ENCODE results near the gene KRTAP10-6. TPM values are rescaled to one million over a fixed set of nuclear protein-coding genes. Genes with fewer than 3 reads are reported as not detected.

Gene KRTAP10-6
- polyA plus RNA-seq, 1 of the 3 experiments (the other 2 are of a cell fraction), result not detected

DNA sequence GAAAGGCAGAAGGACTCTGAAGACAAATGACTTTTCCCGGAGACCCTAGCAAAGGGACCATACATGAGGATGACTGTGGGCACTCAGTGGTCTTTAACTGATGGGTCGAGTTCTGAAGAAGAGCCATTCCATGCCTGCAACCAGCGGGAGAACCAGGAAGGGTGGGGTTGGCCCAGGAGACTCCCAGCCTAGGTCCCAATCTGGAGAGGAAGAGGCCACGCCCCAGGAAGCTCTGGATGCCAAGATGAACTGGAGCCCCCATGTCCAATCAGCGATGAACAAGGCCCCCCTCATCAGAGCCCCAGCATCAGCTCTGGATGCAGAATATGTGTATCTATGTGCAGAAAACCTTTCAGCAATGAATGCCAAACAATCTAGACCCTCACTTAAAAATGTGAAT lies 48.5 kb upstream of the KRTAP10-6 start:
- Histone ChIP-seq H3F3A (replicated peaks; ENCODE audit: insufficient read depth) (no peaks in the 10 kb centered on the region), H3K4me2 (no peak overlapping the region), H2AFZ (ENCODE audit: low read depth) (no peak overlapping the region), H4K20me1 (ENCODE audit: insufficient read depth) (no peaks in the 10 kb centered on the region), H3K9me3 (0 out of 2 replicates have a peak, but pooled peaks cover 5% of the 10 kb centered on the region), H3K4me3 (ENCODE audit: low read depth in 2 of 2, low read length in 1 of 2) (no peak overlapping the region), H3K27ac (ENCODE audit: low read depth in 2 of 2, low read length in 1 of 2) (no peak overlapping the region), H3K27me3 (ENCODE audit: insufficient read depth) (peaks cover 8% of the 10 kb centered on the region; the same call in 1 of the 2 replicates), H3K9me2 (no peaks in the 10 kb centered on the region), H3K79me2 (ENCODE audit: insufficient read depth) (no peaks in the 10 kb centered on the region), H3K4me1 (ENCODE audit: control insufficient read depth in 1 of 2, insufficient read depth in 2 of 2, low read depth in 1 of 2, low read length in 1 of 2) (no peaks in the 10 kb centered on the region; a peak in 1 of 4 replicates), H3K36me3 (replicated peaks in 1 of 2; ENCODE audit: control insufficient read depth in 1 of 2, insufficient read depth in 2 of 2, low read length in 1 of 2) (no peaks in the 10 kb centered on the region), H3K9ac (no peak overlapping the region)
- ChIA-PET CTCF (no interaction called here), POLR2A (no interaction called here)
- no peak for DNase-seq
- TF ChIP-seq FOXM1 (IDR thresholded peaks at IDR 0.05; ENCODE audit: low read depth) (no peak), NRF1 (IDR thresholded peaks at IDR 0.05; ENCODE audit: low read depth, low read length) (no peak), RXRA (IDR thresholded peaks at IDR 0.05; ENCODE audit: borderline replicate concordance, low read depth) (no peak), EZH2phosphoT487 (IDR thresholded peaks at IDR 0.05; ENCODE audit: borderline replicate concordance, low read depth) (no peak), JUND (IDR thresholded peaks at IDR 0.05) (no peak), MXI1 (IDR thresholded peaks at IDR 0.05; ENCODE audit: low read depth, low read length) (no peak), FOXJ3 (CRISPR knock-in tag; IDR thresholded peaks at IDR 0.05) (no peak), RAD21 (IDR thresholded peaks at IDR 0.05; ENCODE audit: low read length) (no peak), TCF12 (IDR thresholded peaks at IDR 0.05) (no peak), MEF2A (IDR thresholded peaks at IDR 0.05; ENCODE audit: borderline replicate concordance, low read depth) (no peak), IRF3 (IDR thresholded peaks at IDR 0.05; ENCODE audit: low read depth, low read length) (no peak), NFIC (IDR thresholded peaks at IDR 0.05; ENCODE audit: borderline replicate concordance) (no peak), ELF1 (IDR thresholded peaks at IDR 0.05) (no peak), RCOR1 (IDR thresholded peaks at IDR 0.05; ENCODE audit: low read length) (no peak), REST (IDR thresholded peaks at IDR 0.05; ENCODE audit: low read depth, low read length) (no peak)
- TF ChIP-seq, protein P1, sequence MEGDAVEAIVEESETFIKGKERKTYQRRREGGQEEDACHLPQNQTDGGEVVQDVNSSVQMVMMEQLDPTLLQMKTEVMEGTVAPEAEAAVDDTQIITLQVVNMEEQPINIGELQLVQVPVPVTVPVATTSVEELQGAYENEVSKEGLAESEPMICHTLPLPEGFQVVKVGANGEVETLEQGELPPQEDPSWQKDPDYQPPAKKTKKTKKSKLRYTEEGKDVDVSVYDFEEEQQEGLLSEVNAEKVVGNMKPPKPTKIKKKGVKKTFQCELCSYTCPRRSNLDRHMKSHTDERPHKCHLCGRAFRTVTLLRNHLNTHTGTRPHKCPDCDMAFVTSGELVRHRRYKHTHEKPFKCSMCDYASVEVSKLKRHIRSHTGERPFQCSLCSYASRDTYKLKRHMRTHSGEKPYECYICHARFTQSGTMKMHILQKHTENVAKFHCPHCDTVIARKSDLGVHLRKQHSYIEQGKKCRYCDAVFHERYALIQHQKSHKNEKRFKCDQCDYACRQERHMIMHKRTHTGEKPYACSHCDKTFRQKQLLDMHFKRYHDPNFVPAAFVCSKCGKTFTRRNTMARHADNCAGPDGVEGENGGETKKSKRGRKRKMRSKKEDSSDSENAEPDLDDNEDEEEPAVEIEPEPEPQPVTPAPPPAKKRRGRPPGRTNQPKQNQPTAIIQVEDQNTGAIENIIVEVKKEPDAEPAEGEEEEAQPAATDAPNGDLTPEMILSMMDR (IDR thresholded peaks at IDR 0.05), result no peak
- 21% methylated on average over 5 of the region's 5 CpGs for WGBS (ENCODE audit: low lambda C conversion rate)
